ENCODE data around the gene FREM2. TPM values are rescaled to one million over a fixed set of nuclear protein-coding genes. Genes with fewer than 3 reads are reported as not detected.

Gene FREM2
- total RNA-seq, 1 experiment from 2014 or later: 3.8 TPM

DNA sequence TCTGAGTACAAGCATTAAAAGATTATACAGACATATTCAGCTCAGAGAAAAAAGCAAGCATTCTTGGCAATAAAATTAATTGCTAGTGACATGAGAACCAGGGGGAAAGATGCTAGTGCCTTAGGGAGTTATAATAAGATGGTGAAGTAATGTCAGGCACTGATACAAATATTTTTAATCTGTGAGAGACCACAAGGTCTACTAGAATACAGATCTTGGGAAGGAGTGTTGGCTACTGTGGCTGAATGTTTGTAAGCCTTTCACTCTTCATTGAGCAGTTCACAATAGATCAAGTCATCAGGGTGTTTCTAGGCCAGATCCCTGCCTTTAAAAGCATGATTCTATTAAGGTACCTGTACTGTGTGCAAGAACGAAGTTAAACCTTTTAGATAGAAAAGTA lies 16.4 kb downstream of the FREM2 start:
- Histone ChIP-seq H3K9me3 (ENCODE audit: low read depth, low read length, poor library complexity, severe bottlenecking) (no peaks in the 10 kb centered on the region), H3K27ac (ENCODE audit: low read depth, low read length, poor library complexity, severe bottlenecking) (no peak overlapping the region), H3K4me1 (ENCODE audit: insufficient read depth, low read length, poor library complexity, severe bottlenecking) (peaks cover 20% of the 10 kb centered on the region), H3K36me3 (ENCODE audit: insufficient read depth, low read length, poor library complexity, severe bottlenecking) (no peaks in the 10 kb centered on the region), H3K4me3 (ENCODE audit: low read depth, low read length, poor library complexity, severe bottlenecking) (no peak overlapping the region), H3K27me3 (replicated peaks; ENCODE audit: insufficient read depth, low read depth, low read length, poor library complexity) (no peaks in the 10 kb centered on the region)
- ChIA-PET CTCF (no interaction called here), POLR2A (ENCODE audit: low non-redundant PET) (no interaction called here)
- TF ChIP-seq EZH2 (IDR thresholded peaks at IDR 0.05; ENCODE audit: borderline replicate concordance, low read depth, low read length, poor library complexity, severe bottlenecking): no peak
- TF ChIP-seq, protein P1, sequence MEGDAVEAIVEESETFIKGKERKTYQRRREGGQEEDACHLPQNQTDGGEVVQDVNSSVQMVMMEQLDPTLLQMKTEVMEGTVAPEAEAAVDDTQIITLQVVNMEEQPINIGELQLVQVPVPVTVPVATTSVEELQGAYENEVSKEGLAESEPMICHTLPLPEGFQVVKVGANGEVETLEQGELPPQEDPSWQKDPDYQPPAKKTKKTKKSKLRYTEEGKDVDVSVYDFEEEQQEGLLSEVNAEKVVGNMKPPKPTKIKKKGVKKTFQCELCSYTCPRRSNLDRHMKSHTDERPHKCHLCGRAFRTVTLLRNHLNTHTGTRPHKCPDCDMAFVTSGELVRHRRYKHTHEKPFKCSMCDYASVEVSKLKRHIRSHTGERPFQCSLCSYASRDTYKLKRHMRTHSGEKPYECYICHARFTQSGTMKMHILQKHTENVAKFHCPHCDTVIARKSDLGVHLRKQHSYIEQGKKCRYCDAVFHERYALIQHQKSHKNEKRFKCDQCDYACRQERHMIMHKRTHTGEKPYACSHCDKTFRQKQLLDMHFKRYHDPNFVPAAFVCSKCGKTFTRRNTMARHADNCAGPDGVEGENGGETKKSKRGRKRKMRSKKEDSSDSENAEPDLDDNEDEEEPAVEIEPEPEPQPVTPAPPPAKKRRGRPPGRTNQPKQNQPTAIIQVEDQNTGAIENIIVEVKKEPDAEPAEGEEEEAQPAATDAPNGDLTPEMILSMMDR (conservative IDR thresholded peaks at IDR 0.05; ENCODE audit: low read depth, low read length): no peak
- intact Hi-C loops (cut with micrococcal nuclease; ENCODE audit: unreplicated experiment): no loop called here
- BruUV-seq (replicated peaks): no TSS peak
- DNase-seq (ENCODE audit: low spot score): no peak

DNA sequence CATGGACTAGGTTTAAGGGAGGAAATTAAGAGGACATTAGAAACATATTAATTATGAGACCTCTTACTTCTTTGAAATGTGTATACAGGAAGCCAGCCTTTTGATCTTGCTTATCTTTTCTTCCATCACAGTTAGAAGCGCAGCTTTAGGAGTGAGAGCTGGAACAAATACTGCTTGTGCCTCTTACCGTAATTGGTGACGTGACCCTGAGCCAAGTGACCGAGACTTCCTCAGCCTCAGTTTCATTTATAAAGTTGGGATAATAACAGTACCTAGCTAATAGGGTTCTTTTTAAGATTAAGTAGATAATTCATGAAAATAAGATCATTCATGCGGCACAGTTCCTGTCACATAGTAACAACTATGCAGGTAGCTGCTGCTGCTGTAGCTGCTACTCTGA lies 18.5 kb downstream of the FREM2 start:
- no peak for TF ChIP-seq EZH2 (IDR thresholded peaks at IDR 0.05; ENCODE audit: borderline replicate concordance, low read depth, low read length, poor library complexity, severe bottlenecking)
- TF ChIP-seq, protein P1 (conservative IDR thresholded peaks at IDR 0.05; ENCODE audit: low read depth, low read length): no peak
- no peak for DNase-seq (ENCODE audit: low spot score)
- H3K27ac ChIP-seq (ENCODE audit: low read depth, low read length, poor library complexity, severe bottlenecking): no peak overlapping the region
- no TSS peak for BruUV-seq (replicated peaks)
- no peaks in the 10 kb centered on the region for H3K27me3 ChIP-seq (replicated peaks; ENCODE audit: insufficient read depth, low read depth, low read length, poor library complexity)
- H3K4me3 ChIP-seq (ENCODE audit: low read depth, low read length, poor library complexity, severe bottlenecking): no peak overlapping the region
- no peaks in the 10 kb centered on the region for H3K9me3 ChIP-seq (ENCODE audit: low read depth, low read length, poor library complexity, severe bottlenecking)
- CTCF ChIA-PET: no interaction called here
- no peaks in the 10 kb centered on the region for H3K36me3 ChIP-seq (ENCODE audit: insufficient read depth, low read length, poor library complexity, severe bottlenecking)
- POLR2A ChIA-PET (ENCODE audit: low non-redundant PET): no interaction called here
- peaks cover 20% of the 10 kb centered on the region for H3K4me1 ChIP-seq (ENCODE audit: insufficient read depth, low read length, poor library complexity, severe bottlenecking)
- intact Hi-C loops (cut with micrococcal nuclease; ENCODE audit: unreplicated experiment): no loop called here

DNA sequence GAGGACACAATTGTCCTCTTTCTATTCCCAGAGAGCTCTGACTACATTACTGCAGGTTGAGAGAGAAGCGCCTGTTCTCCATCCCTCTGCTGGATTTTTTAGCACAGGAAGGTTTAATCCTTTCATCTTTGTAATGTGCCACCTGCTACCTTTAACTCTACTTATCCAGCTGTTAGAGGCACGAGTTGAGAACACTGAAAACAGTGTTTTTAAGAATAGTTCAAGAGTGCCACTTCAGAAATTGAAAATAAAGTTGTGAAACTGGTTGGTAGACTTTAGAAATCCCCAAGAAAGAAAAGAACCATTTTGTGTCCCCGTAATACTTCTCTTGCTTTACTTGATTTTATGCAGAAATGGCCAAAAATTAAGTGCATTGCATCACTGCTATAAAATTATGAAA lies 20.6 kb downstream of the FREM2 start:
- no peaks in the 10 kb centered on the region for H3K36me3 ChIP-seq (ENCODE audit: insufficient read depth, low read length, poor library complexity, severe bottlenecking)
- BruUV-seq (replicated peaks): no TSS peak
- intact Hi-C loops (cut with micrococcal nuclease; ENCODE audit: unreplicated experiment): no loop called here
- H3K4me1 ChIP-seq (ENCODE audit: insufficient read depth, low read length, poor library complexity, severe bottlenecking): peaks cover 7% of the 10 kb centered on the region
- TF ChIP-seq, protein P1 (conservative IDR thresholded peaks at IDR 0.05; ENCODE audit: low read depth, low read length): no peak
- TF ChIP-seq EZH2 (IDR thresholded peaks at IDR 0.05; ENCODE audit: borderline replicate concordance, low read depth, low read length, poor library complexity, severe bottlenecking): no peak
- H3K4me3 ChIP-seq (ENCODE audit: low read depth, low read length, poor library complexity, severe bottlenecking): no peak overlapping the region
- H3K9me3 ChIP-seq (ENCODE audit: low read depth, low read length, poor library complexity, severe bottlenecking): no peaks in the 10 kb centered on the region
- ChIA-PET POLR2A (ENCODE audit: low non-redundant PET) (no interaction called here), CTCF (no interaction called here)
- DNase-seq (ENCODE audit: low spot score): no peak
- no peaks in the 10 kb centered on the region for H3K27me3 ChIP-seq (replicated peaks; ENCODE audit: insufficient read depth, low read depth, low read length, poor library complexity)
- no peak overlapping the region for H3K27ac ChIP-seq (ENCODE audit: low read depth, low read length, poor library complexity, severe bottlenecking)
